ENCODE measurements around the gene TECPR2.

Gene TECPR2

DNA sequence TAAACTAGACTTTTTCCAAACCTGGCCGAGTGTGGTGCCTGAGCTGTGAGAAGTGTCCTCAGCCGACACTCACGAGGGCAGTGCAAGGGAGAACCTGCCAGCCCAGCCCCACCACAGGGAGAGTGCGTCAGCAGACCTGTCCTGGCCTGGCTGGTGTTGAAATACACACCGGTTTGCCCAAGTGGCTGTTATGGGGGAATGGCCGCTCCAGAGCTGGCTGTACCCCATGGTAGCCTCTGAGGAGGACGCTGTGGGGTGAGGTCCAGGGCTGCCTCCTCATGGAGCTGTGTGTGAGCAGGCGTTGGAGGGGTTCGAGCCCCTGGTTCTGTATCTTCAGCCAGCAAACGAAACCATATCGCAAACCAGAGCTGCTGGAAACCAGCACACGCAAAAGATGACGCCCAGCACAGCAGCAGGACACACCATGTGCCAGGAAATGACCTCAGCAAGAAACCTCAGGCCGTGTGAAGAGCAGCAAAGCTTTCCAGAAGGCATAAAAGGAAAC is 137.5 kb downstream of the TECPR2 start:
- peak in 3 of 42 donors; percentile 48 to 74 (median 50) for DNase-seq
- intact Hi-C loops (cut with DNase I) = no loop called here

GRCh38 chr14:102500713-102501112 is 138.0 kb downstream of the TECPR2 start:
- DNase-seq = no peak
- intact Hi-C loops (cut with DNase I) = no loop called here

- no peak for DNase-seq
- intact Hi-C loops (cut with DNase I) = no loop called here
These were observed 139.1 kb downstream of the TECPR2 start for GRCh38 chr14:102501751-102502315.

- intact Hi-C loops (cut with DNase I) = no loop called here
- DNase-seq = no peak
These were observed 139.8 kb downstream of the TECPR2 start for GRCh38 chr14:102502571-102502970.

- DNase-seq = no peak
- intact Hi-C loops (cut with DNase I) = no loop called here
These were observed 141.0 kb downstream of the TECPR2 start for GRCh38 chr14:102503641-102504327.

DNA sequence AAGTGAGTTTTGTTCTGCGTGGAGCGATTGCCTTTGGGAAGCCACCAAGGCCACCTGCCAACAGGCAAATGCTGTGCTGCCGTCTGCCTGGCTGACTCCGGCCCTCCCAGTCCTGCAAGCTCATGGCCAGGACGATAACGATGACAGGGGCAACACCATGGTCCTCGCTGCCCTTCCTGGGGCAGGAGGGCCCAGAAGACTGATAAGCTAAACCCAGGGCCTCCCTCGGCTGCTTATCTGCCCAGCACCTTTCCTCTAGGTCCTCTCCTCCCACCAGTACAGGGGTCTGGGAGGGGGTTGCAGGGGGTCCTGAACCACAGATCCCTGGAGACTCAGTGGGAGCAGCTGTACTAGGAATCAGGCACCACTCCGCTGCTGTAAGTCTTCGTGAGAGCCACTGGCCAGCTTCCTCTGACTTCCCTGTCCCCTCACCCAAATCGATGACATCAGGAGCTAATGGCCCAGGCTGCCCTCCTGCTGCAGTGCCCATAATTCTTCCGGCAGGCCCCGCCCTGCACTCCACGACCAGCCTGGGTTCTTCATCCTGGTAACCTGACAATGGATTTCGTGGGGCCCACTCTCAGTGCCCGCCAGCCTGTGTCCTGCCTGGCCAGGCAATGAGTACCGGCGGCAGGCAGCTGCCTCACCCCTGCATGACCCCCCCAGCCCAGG is 141.7 kb downstream of the TECPR2 start:
- no peak for DNase-seq
- intact Hi-C loops (cut with DNase I) = no loop called here

- intact Hi-C loops (cut with DNase I) = no loop called here
- no peak for DNase-seq
These were observed 142.4 kb downstream of the TECPR2 start for GRCh38 chr14:102505000-102505619.

- intact Hi-C loops (cut with DNase I) = no loop called here
- DNase-seq = no peak
These were observed 143.3 kb downstream of the TECPR2 start for GRCh38 chr14:102505775-102506625.

DNA sequence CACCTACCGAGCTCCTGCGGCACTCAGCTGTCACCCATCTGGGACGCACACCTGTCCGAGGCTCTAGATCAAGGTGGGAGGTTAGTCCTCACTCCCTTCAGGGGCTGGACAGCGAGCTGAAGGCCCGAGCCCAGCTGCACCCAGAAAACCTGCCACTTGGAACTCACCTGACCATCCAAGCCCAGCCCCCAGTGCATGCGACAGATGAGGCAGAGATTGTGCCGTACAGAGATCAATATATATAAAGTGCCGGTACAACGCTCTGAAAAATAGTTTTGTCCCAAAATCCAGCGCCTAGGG is 143.8 kb downstream of the TECPR2 start:
- DNase-seq = no peak
- intact Hi-C loops (cut with DNase I) = no loop called here

- intact Hi-C loops (cut with DNase I) = no loop called here
- DNase-seq = no peak
These were observed 144.5 kb downstream of the TECPR2 start for GRCh38 chr14:102507081-102507856.

DNA sequence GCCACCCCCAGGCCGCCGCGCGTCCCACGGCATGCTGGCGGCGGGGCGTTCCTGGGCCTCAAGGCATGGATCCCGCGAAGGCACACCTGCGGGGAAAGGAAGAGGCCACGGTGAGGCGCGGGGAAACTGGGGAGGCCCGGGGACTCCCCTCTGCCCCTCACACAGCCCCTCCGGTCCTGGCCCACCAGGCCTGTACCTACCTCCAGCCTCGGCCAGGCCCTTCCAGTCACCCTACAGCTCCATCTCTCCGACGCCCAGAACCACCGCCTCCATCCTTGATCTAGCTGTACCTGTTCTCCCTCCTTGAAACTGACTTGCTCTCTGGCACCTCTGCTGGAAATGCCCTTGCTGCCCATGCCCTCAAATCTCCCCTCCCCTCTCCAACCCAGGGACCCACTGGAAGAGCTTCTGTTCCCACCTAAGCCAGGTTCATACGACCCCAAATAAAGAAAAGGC is 145.1 kb downstream of the TECPR2 start:
- intact Hi-C loops (cut with DNase I) = no loop called here
- DNase-seq = no peak

DNA sequence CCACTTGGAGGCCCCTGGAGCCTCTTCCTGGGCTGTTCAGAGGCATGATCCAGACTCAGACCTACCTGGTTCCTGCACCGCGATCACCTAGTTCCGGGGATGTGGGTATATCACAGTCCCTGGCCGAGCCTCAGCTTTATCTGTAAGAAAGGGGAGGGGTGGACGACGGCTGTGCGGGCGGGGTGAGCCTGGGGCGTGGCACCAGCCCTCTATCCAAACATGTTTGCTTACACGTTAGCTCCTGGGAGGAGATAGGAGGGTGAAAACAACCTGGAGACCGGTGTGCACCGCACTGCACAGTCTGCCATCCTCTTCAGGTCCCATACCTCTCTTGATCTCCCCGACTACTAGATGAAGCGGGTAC is 145.7 kb downstream of the TECPR2 start:
- no peak for DNase-seq
- intact Hi-C loops (cut with DNase I) = no loop called here

DNA sequence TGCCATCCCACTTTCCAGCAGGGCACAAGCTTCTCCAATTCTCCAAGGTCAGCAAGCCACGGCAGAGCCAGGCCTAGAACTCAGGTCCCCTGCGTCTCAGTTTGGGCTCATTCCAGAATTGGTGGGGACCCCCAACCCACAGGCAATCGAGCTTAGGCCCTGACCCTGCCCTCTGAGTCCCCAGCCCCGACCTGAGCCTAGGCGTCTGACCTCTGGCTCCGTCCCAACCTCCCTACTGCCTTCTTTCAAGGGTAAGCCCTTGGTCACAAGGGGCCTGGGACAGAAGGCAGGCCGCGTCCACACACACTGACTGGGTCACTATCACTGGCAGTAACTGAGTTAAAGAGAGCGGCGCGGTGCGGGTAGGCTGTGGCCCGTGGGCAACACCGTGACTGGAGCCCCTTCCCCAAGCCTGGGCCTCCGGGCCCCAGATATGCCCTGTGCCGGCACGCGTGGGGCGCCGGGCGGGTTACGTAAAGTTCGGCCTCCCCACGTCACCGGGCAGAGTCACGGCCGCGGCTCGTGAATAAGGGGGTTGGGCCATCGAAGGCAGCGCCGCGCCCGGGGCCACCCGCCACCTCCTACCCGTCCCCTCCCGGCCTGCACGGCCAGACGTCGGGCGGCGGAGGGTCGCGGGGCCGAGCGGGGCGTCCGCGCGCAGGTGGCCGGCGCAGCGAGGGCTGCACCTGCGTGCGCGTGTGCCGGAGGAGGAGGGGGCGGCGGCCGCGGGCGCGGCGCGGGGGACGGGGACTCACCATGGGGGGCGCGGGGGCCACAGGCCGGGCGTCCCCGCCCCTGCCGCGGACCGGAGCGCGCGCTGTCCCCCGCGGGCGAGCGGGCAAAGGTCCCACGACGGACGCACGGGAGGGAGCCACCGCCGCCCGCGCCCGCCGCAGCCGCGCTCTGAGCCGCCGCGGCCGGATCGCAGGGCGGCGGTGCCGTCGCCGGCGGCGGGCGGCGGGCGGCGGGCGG is 146.3 kb downstream of the TECPR2 start:
- peak in 14 of 42 donors; percentile 22 to 70 (median 40) for DNase-seq
- intact Hi-C loops (cut with DNase I) = no loop called here

DNA sequence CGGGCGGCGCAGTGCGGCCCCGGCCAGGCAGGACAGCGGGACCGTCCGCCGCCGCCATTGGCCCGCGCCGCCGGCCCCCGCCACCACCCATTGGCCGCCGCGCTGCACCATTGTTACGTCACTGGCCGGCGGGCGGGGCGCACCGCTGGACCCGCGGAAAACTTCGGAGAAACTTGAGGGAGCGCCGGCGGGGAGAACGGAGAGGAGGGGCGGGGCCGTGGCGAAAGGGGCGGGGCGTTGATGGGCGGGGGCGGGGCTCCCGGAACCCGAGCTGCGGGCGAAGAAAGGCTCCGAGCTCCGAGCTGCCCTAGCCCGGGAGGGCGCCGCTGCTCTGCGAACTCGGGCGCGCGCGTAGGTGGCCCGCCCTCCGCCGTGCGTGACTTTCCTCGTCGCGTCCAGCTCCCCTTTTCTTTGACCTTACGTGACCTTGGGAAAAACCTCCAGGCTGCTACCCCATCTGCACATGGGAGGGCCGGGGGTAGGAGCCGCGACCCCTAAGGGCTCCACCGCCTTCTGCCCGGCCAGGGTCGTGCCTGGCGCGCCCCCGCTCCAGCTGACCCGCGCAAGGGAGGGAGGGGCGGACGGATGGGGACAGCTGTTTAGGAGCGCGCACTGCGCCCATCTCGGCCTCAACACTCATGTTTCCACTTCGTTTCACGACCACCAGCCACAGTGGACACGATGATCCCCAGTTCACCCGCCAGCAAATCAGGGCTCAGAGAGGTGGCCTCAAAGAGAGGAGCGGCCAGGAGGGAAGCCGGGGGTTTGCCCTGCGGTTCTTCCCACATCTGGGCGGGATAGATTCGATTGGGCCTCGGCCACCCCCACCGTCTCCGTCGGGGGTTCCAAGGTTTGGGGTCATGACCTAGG is 147.2 kb downstream of the TECPR2 start, which contains the start of gene ANKRD9:
ANKRD9 (minus strand) TSS at position 31 of the 870 bp plus-strand sequence. CDS start 1,887 bp downstream, outside the sequence.
- intact Hi-C loops (cut with DNase I) = loop anchor here (10.0 kb wide), 2 partner anchors 145 to 195 kb away; partner anchors contain the start of genes CINP, TECPR2 and ZNF839
- DNase-seq = peak; percentile 71 to 95 (median 88)

- intact Hi-C loops (cut with DNase I) = loop anchor here (10.0 kb wide), 2 partner anchors 146 to 196 kb away; partner anchors contain the start of genes CINP, TECPR2 and ZNF839
- DNase-seq = no peak
These were observed 148.1 kb downstream of the TECPR2 start for GRCh38 chr14:102510616-102511520.

All from head of caudate nucleus (tissue), 42 donors.